HG03520 (cell line): ENCODE measurements around the gene FZD10.

Source experiments
- ATAC-seq: cut with Tn5 transposase; IDR thresholded peaks from one replicate; pipeline ENCODE4 v1.9.1; 2021; ENCODE audit warnings: mild to moderate bottlenecking, moderate library complexity; ENCODE audit not compliant: unreplicated experiment

Gene FZD10, protein sequence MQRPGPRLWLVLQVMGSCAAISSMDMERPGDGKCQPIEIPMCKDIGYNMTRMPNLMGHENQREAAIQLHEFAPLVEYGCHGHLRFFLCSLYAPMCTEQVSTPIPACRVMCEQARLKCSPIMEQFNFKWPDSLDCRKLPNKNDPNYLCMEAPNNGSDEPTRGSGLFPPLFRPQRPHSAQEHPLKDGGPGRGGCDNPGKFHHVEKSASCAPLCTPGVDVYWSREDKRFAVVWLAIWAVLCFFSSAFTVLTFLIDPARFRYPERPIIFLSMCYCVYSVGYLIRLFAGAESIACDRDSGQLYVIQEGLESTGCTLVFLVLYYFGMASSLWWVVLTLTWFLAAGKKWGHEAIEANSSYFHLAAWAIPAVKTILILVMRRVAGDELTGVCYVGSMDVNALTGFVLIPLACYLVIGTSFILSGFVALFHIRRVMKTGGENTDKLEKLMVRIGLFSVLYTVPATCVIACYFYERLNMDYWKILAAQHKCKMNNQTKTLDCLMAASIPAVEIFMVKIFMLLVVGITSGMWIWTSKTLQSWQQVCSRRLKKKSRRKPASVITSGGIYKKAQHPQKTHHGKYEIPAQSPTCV

DNA sequence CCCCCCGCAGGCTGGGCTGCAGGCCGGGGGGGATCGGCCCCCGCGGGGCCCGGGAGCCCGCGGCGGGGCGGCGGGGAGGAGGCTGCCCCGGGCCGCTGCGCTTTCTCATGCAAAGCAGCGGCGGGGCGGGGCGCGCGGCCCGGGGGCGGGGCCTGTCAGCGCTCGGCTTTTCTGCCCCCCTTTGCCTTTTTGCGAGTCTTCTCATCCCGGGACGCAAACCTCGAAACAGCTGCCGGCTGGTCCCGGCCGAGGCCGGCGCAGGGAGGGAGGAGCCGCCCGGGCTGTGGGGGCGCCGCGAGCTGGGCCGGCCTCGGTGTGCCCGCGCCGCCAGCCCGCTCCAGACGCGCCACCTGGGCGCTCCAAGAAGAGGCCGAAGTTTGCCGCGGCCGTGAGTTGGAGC, at the start of gene FZD10:
Gene FZD10, plus strand, starts transcription at position 198 of the 400 bp plus-strand sequence. CDS start 479 bp downstream, outside the sequence.
- no peak for ATAC-seq

DNA sequence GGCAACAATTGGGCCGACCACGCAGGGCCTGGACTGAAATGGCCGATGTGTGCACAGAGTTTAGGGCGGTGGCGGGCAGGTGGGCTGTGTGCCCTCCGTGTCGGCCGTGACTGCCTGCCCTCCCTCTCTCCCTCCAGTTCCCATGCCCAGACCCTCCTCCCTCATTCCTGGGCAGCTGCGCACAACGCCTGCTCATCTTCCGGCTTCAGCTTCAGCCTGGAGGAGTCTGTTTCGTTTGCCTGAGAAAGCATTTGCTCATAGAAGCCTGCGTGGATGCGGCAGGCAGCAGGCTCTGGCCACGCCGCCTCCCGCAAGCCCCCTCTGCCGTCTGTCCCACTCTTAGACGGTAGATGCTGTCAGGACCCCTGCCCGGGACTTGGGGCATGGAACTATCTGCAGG, 47.3 kb upstream of the FZD10 start:
- ATAC-seq, result no peak

DNA sequence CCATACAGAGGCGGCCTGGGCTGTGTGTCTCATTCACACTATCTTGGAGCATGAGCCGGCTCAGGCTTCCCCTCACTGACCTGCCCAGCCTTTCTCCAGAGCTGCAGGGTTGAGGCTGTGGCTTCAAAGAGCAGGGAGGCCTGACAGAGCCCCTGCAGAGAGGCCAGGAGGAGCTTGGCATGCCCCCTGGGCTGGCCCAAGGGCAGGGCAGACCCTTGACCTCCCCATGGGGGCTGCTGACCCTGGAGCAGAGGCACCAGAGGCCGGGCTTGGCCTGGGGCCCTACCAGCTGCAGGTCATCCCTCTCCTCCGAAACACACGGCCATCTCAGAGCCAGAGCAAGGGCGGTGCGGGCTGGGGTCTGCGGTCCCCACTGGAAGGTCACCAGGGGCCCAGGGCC, 46.6 kb upstream of the FZD10 start:
- ATAC-seq, result no peak

DNA sequence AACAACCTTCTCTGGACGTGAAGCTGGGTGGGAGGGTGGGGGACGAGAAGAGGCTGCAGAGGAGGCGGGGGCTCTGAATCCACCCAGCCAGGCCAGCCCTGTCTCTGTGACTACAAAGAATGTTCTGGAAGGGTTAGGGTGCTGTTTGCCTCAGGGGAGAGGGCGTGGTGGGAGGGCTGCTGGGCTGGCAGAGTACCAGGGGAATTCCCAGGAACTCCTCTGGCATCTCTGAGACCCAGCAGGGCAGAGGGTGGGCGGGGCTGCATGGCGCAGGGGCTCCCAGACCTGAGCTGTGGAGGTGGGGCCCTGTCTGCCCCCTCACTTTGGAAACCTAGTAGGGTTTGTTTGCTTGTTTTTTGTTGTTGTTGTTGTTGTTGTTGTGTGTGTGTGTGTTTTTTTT, 45.5 kb upstream of the FZD10 start:
- no peak for ATAC-seq

DNA sequence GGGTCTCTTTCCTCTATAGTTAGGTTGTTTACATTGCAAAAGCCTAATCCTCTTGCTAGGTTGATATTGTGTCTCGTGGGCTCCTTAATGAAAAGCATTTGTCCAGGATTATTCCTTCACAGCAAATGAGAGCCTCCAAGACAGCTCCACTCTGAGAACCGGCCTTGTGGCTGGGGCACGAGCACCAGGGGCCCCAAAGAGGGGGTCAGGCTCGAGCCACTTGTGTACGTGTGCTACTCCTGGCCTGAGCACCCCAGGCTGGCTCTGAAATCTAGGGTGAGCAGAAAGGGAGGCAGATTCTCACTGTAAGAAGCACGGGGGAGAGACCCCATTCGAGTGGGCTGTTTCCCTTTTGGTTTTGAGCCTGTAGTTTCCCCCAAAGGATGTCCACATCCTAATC, 45.0 kb upstream of the FZD10 start:
- ATAC-seq, result no peak

DNA sequence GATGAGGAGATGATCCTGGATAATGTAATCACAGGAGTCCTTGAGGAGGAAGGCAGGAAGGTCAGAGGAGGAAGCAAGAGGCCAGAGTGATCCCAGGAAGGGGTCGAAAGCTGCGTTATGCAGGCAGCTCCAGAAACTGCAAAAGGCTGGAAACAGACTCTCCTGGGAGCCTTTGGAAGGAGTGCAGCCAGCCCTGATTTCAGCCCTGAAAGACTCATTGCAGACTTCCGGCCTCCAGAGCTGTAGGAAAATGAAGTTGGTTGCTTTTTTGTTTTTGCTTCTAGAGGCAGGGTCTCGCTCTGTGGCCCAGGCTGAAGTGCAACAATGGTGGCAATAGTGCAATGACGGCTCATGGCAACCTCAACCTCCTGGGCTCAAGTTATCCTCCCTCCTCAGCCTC, 44.6 kb upstream of the FZD10 start:
- ATAC-seq, result no peak

DNA sequence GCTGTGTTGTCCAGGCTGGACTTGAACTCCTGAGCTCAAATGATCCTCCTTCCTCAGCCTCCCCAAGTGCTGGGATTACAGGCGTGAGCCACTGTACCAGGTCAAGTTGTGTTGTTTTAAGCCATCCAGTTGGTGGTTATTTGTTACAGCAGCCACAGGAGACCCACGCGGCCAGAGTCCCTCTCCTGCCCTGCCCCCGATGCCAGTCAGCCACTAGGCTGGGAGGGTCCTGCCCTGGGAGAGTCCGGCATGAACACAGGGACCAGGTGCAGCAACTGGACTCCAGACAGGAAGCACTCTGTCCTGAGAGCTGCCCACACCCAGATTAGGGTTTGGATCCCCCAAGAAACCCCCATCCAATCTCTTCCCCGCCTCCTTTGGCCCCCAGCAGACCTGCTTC, 44.1 kb upstream of the FZD10 start:
- no peak for ATAC-seq

DNA sequence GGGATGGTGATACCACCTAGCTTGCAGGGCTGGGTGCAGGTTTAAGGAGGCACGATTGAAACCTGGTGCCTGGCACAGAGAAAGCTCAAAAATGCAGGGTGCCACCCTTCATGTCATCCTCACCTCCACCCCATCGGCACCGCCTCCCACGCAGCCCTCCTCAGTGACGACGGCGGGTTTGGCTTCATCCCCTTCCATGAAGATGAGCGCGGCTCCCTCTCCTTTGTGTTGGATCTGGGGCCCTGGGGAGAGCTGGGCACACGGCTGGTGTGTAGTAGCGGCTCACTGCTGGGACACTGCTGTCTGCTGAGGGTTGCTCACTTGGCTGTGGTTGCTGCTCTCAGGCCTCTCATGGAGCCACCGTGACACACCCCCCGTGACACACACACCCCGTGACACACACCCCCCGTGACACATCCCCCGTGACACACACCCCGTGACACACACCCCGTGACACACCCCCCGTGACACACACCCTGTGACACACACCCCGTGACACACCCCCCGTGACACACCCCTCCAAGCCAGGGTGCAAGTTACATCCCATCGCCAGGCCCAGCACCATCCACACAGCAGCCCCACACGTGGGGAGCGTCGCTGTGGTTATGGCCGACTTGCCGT, 42.9 kb upstream of the FZD10 start:
- no peak for ATAC-seq

DNA sequence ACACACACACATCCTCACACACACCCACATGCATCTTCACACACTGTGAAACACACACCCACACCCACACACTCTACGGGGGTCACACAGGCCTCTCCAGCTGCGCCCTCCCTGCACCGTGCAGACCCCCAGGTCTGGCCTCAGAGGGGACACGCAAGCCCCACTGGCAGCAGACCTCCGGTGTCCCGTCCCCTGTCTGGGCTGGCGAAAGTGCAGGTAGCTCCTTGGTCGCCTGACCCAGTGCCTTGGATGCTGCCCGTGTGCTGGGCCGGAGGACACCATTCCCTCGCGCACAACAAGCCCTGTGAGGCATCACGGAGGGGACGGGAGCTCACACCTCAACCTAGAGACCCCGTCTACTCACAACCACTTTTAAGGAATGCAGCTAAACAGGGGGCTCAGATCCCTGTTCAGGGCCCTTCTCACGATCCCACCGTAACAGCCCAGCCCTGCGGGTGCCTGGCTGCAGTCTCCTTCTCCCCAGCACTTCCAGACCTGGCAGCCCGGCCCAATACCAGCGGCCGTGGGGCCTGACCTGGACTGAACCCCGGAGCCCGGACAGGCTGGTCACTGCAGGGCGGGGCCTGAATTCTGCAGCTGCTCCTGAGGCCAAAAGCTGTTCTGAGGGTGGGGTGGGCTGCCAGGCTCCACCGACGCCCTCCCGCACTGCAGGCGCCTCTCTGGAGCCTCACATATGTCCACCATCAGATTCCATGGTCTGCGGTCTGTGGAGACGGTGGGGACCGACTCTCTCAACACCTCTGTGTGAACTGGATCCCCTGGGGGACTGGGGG, 42.1 kb upstream of the FZD10 start:
- no peak for ATAC-seq

DNA sequence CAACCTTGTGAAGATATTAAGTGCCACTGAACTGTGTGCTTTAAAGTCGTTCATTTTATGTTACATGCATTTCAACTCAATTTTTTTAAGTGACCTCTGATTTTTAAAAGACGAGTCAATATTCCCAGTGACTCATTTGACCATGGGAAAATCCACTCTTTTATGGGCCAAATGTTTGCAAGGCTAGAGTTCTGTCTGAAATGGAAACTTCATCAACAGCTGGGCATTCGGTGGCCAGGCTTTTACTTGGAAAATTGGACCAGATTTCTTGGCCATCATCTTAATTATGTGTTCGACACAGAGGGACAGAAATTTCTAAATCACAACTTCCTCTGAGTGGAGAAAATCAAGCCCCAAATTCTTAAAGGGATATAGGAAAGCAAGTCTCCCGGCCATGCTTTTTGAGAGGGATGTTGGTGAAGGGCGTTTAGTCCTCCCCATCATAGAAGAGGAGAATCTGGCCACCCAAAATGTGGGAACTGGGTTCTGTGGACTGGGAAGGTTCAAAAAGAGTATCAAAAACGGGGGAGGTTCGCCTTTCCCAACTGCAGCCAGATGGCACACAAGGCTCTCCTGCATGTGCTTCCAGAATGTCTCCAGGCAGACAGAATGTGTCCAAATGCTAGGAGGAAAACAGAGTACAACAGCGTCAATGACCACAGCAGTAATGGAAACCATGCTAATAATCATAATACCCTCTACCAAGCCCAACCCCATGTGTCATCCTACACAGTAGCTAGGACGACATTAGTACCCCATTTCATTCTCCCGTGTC, 40.9 kb upstream of the FZD10 start:
- ATAC-seq, result no peak

DNA sequence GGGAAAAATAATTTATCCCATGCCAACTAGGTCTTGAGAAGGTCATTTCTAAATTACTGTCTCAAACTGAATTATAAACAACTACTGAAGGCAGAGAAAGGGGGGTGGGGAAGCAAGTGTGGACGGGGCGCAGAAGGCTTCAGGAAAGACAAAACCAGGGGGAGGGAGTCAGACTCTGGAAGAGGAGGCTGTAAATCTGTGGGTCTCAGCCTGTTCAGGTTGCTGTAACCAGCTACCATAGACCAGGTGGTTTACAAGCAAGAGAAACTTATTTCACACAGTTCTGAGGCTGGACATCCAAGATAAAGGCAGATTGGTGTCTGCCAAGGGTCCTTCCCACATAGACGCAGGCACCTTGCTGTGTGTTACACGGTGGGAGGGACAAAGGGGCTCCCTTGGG, 39.9 kb upstream of the FZD10 start:
- ATAC-seq, result no peak

DNA sequence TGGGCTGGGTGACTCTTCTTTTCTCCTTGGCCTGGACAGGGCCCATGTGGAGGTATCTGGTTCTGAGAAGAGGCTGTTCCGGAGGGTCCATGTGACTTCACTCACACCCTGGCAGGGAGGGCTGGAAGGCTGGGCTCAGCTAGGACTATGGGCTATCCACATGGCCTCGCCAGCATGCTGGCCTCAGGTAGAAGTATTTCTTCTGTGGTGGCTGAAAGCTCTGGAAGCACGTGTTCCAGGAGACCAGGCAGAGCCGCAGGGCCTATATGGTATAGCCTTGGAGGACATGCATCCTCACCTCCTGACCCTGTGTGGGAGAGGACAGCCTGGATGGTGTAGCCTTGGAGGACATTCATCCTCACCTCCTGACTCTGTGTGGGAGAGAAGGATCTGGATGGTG, 38.2 kb upstream of the FZD10 start:
- no peak for ATAC-seq

DNA sequence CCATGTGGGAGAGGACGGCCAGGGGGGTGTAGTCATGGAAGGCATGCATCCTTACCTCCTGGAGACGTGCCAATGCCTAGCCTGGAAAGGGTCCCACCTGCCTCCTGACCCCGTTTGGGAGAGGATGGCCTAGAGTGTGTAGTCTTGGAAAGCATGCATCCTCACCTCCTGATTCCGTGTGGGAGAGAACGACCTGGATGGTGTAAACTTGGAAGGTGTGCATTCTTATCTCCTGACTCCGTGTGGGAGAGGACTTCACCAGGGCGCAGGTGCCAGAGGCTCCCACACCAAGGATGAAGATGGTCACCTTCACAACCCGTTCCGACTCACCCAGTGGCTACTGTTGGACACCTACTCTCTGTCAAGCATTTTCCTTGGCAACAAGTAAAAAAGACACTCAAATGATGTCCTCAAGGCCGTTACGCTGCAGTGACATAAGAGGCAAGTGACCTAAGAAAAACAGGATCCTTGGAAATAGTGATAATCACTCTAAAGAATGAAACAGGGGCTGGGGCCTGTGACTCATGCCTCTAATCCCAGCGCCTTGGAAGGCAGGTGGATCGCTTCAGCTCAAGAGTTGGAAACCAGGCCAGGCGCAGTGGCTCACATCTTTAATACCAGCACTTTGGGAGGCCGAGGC, 37.5 kb upstream of the FZD10 start:
- no peak for ATAC-seq

DNA sequence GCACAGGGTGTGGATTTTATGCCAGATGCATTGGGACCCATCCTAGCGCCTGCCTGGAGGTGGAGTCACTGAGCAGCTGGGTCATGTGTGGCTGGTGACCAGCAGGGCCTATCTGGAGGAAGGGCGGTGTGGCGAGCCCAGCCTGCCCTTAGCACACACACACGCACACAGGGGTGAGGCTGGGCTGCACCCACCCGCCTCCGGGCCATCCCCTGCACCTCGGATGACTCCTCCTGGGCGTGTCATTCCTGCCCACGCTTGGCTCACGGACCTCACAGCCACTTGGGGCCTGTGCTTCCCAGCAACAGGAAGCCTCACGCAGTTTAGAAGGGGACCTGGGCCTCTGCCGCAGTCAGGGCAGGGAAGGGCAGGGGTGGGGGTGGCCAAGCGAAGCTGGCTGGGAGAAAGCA, 36.2 kb upstream of the FZD10 start:
- no peak for ATAC-seq

DNA sequence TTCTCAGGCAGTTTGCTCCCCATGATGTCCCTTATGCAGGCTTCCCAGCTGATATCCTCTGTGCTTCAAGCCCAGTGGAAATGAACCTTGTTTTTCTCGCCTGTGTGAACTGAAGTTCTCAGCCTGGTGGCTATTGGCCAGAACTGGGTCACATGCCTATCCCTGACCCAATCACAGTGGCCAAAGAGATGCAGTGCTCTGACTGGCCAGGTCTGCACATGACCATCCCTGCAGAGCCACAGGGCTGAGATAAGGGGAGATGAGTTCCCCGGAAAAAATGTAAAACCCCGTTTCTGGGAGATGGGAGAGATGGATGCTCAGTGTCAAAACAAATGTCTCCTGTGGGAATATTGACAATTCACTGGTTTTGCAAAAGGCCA, 34.7 kb upstream of the FZD10 start:
- no peak for ATAC-seq

DNA sequence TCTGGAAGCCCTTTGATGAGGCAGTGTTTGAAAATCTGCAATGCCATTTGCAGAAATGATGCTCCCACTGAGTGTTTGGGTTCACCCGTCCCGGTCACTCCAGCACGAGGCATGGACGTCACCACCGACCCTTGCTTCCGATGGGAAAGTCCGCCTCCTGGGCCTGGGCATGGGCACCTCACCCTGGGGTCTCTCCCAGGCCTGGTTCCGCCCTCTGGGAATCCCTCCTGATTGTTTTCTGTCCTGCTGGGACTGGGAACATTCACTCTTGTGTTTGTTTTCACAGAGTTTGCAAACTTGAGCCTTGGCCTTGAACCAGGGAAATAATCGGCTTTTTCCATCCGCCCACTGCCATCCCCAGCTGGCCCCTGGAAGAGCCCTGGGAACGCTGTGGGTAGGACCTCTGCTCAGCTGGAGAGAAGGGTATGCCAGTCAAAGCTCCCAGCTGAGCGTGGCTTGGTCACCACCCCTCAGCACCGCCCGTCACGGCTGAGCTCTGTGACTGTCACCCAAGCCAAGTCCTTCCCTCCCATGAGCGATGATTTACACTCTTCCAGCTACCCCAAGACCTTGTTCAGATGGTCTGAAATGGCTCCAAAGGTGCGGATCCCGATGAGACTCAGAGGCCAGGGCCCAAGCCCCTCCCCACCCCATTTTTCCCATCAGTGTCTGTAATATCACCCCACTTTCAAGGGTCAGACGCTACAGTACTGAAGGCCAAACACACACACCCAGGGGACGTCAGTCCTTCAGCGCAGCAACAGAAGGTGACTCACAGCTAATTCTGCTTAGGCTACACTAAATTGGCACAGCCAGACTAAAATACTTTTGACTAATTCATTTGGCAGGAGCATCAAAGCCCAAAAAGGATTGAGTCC, 34.1 kb upstream of the FZD10 start:
- ATAC-seq, result no peak

DNA sequence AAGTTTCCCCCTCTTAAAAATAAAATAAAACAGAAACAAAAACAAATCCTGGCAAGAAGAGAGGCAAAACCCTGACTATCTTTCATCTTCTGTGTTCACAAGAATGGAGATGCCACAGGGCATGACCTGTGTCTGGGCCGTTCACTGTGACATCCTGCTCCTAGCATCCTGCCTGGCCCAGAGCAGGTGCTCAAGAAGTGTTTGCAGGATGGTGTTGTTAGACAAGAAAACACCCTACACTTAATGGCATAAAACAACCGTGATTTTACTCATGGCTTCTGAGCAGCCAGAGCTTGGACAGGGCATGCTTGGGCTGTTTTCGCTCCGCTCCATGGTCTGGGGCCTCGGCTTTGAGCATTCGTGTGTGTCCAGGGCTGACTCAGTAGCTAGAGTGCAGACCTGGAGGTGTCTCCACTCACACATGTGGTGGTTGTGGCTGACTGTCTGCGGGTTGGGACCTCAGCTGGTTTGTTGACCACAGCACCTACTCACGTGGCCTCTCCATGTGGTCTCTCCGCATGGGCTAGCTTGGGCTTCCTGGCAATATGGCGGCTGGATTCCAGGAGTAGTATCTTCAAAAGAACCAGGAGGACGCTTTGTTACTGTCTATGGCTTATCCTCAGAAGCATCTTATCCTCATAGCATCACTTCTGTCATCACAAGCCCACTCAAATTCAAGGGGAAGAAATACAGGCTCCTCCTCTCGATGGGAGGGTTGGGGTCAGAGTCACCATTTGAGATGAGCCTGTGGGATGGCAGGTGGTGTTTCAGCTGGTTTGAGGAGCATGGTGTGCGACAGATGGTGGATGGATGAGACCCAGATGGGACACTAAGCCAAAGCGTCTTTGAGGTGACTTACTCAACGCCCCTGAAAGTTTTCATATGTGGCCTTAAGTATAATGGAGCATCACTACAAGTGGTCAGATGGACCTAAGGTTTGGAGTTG, 33.2 kb upstream of the FZD10 start:
- ATAC-seq, result no peak

DNA sequence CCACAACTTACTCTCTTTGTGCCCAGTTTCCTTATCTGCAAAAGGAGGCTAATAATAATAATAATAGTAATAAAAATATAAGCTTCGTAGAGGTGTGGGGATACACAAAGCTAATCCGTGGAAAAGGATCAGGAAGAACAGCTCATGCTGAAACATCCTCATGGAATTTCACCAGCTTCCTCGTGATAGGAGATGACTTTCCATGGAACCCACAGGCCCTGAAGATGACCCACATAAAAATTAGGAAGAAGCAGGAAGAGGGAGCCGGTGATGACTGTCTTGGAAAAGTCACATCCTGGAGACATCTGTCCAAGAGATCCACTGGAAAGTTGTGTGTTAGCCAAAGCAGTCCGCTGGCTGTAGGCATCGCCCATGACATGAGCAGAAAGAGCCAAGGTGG, 31.9 kb upstream of the FZD10 start:
- ATAC-seq, result no peak
